Fibroblast of pulmonary artery (primary cell): ENCODE measurements around the gene ZNF709.

Experiments
- DNase-seq: peaks from one replicate; pipeline ENCODE4 v3.0.0-alpha.2; 2010; ENCODE audit warnings: low read depth
- H3K4me3 ChIP-seq: replicated peaks from 2 replicates; pipeline ENCODE4 v1.5.1; 2011; ENCODE audit warnings: low read depth, mild to moderate bottlenecking, control low read depth, low read length, moderate library complexity
- CTCF ChIP-seq: IDR thresholded peaks from 2 replicates; pipeline ENCODE4 v1.5.1; 2011; ENCODE audit warnings: mild to moderate bottlenecking, control low read depth, low read length, inconsistent platforms; ENCODE audit errors: missing control alignments

Gene ZNF709

GRCh38 chr19:12484371-12485051 lies at the start of gene ZNF709:
ZNF709 (minus strand) TSS chr19:12484816; CDS start chr19:12484657, 159 bp downstream.
- peak within 1 kb of the TSS; percentile 97 for H3K4me3 ChIP-seq
- peak; percentile 85 for DNase-seq
- TF ChIP-seq CTCF = no peak

- peak; percentile 55 for DNase-seq
- no peak overlapping the region for H3K4me3 ChIP-seq
- no peak for TF ChIP-seq CTCF
Observed at GRCh38 chr19:12527034-12527836, 42.6 kb upstream of the ZNF709 start.

GRCh38 chr19:12526542-12526941 lies 41.9 kb upstream of the ZNF709 start:
- TF ChIP-seq CTCF = no peak
- no peak overlapping the region for H3K4me3 ChIP-seq
- DNase-seq = no peak

- DNase-seq = no peak
- TF ChIP-seq CTCF = no peak
- H3K4me3 ChIP-seq = no peak overlapping the region
Observed at GRCh38 chr19:12521996-12522395, 37.4 kb upstream of the ZNF709 start.

GRCh38 chr19:12513531-12514061 lies 29.0 kb upstream of the ZNF709 start:
- H3K4me3 ChIP-seq = no peak overlapping the region

GRCh38 chr19:12497032-12497431 lies 12.4 kb upstream of the ZNF709 start:
- H3K4me3 ChIP-seq = no peak overlapping the region
- no peak for TF ChIP-seq CTCF
- no peak for DNase-seq

More at GRCh38 chr19:12513531-12514061, 29.0 kb upstream of the ZNF709 start:
- DNase-seq = no peak
- no peak for TF ChIP-seq CTCF
